Transverse colon (tissue), 4 donors: ENCODE measurements around the gene POLD2. TPM values are rescaled to one million over a fixed set of nuclear protein-coding genes. Genes with fewer than 3 reads are reported as not detected.

Experiments used
- DNase-seq: peaks from one replicate; pipeline ENCODE4 v3.0.0-alpha.2; 2019
- H3K27ac ChIP-seq, 4 donors: fragments of 200-600 bp; sonication (generic); 2 replicates each; pipeline ENCODE4 v1.5.1; 2016 to 2018; ENCODE audit warnings: inconsistent platforms in 4 of 4
- H3K27me3 ChIP-seq: fragments of 200-600 bp; sonication (generic); 2 replicates; pipeline ENCODE4 v1.5.1; 2017; ENCODE audit warnings: inconsistent platforms
- H3K36me3 ChIP-seq, 4 donors: fragments of 200-600 bp; sonication (generic); 2 replicates each; pipeline ENCODE4 v1.5.1; 2017 to 2019; ENCODE audit warnings: inconsistent platforms in 4 of 4
- H3K4me1 ChIP-seq, 4 donors: fragments of 200-600 bp; sonication (generic); 2 replicates each; pipeline ENCODE4 v1.5.1; 2017 to 2020; ENCODE audit warnings: inconsistent platforms in 4 of 4
- H3K4me3 ChIP-seq, 4 donors: fragments of 200-600 bp; sonication (generic); 1 replicate in 1 of 4; 2 replicates in 3 of 4; pipeline versions ENCODE4 v1.5.1 to v1.6.1; 2017 to 2019; ENCODE audit warnings: inconsistent platforms in 4 of 4
- H3K9me3 ChIP-seq, 2 donors: fragments of 200-600 bp; sonication (generic); 2 replicates each; pipeline ENCODE4 v1.5.1; 2017 to 2019; ENCODE audit warnings: inconsistent platforms in 2 of 2
- CTCF ChIP-seq, 5 experiments: fragments of 200-600 bp in 3 of 5; fragments of 450-650 bp in 2 of 5; sonication (generic) in 3 of 5; IDR thresholded peaks; 1 replicate in 2 of 5; 2 replicates in 3 of 5; pipeline ENCODE4 v1.5.1; 2016 to 2017; ENCODE audit warnings: antibody characterized with exemption in 5 of 5, inconsistent platforms in 3 of 5, mild to moderate bottlenecking in 2 of 5, moderate library complexity in 1 of 5
- EP300 ChIP-seq: sonication (generic); formaldehyde crosslinking; IDR thresholded peaks from one replicate; pipeline ENCODE4 v1.6.1; 2017; ENCODE audit warnings: antibody characterized with exemption, low read depth
- POLR2A ChIP-seq: fragments of 450-650 bp; IDR thresholded peaks from one replicate; pipeline ENCODE4 v1.6.1; 2016; ENCODE audit warnings: antibody characterized with exemption, mild to moderate bottlenecking, moderate library complexity
- POLR2AphosphoS5 ChIP-seq, 3 donors: sonication (generic); formaldehyde crosslinking; IDR thresholded peaks; one replicate each; pipeline ENCODE4 v1.6.1; 2016; ENCODE audit warnings: antibody characterized with exemption in 3 of 3
- WGBS, 2 donors: methylation state at CpG; one replicate each; pipeline ENCODE4 v1.1.5; 2018; ENCODE audit warnings: low coverage in 1 of 2; 5-methylcytosine and 5-hydroxymethylcytosine counted together
- in situ Hi-C, 4 donors: fragments of 200-750 bp; cut with MboI; loops; one replicate each; pipeline versions ENCODE4 v1.15.0 to v1.15.1; 2017; ENCODE audit warnings: low sequenced_read_pairs in 3 of 4, low pct_ligation_motif_present in 1 of 4, low pct_unique_long_range_greater_than_20kb in 1 of 4
- intact Hi-C: fragments of 100-400 bp; cut with DNase I; formaldehyde crosslinking; loops from one replicate; pipeline ENCODE4 v1.15.1; 2023; ENCODE audit warnings: low total_unique reads
- total RNA-seq, 4 donors: library from RNA; depleted of rRNA; stranded (reverse); fragments of >200 nt; gene quantifications; one replicate each; pipeline ENCODE4 v1.1.0, GENCODE V29; 2016

POLD2 gene
- total RNA-seq, 4 donors from 2014 or later = 20.1 to 32.7 (median 22.7) TPM

- no peak for DNase-seq
- Histone ChIP-seq H3K27ac (no peak overlapping the region), H3K4me1 (no peaks in the 10 kb centered on the region), H3K9me3 (no peaks in the 10 kb centered on the region), H3K27me3 (no peaks in the 10 kb centered on the region), H3K36me3 (no peaks in the 10 kb centered on the region), H3K4me3 (no peak overlapping the region)
- TF ChIP-seq CTCF (IDR thresholded peaks at IDR 0.05) (no peak), POLR2A (no peak), POLR2AphosphoS5 (IDR thresholded peaks at IDR 0.05) (no peak), EP300 (no peak)
- intact Hi-C loops = no loop called here
- 92% methylated on average over 14 of the region's 14 CpGs; no CpG with 5 or more reads in 1 of the 2 donors for WGBS, 2 donors
- in situ Hi-C loops = no loop called here
Measured at GRCh38 chr7:44139311-44140010, 16.1 kb upstream of the POLD2 start.

- WGBS, 2 donors = 80% methylated on average over 8 of the region's 8 CpGs; no CpG with 5 or more reads in 1 of the 2 donors
Measured at GRCh38 chr7:44138698-44139097, 15.3 kb upstream of the POLD2 start.

GRCh38 chr7:44136731-44137130 is 13.4 kb upstream of the POLD2 start:
- intact Hi-C loops = no loop called here
- no peaks in the 10 kb centered on the region for H3K9me3 ChIP-seq
- 84 to 95% methylated on average over 5 of the region's 5 CpGs for WGBS, 2 donors

More at GRCh38 chr7:44138698-44139097, 15.3 kb upstream of the POLD2 start:
- no peak for DNase-seq
- Histone ChIP-seq H3K4me1 (no peaks in the 10 kb centered on the region), H3K4me3 (no peak overlapping the region), H3K27me3 (no peaks in the 10 kb centered on the region), H3K36me3 (no peaks in the 10 kb centered on the region), H3K27ac (no peak overlapping the region), H3K9me3 (no peaks in the 10 kb centered on the region)
- TF ChIP-seq CTCF (IDR thresholded peaks at IDR 0.05) (no peak), POLR2A (no peak), EP300 (no peak), POLR2AphosphoS5 (IDR thresholded peaks at IDR 0.05) (no peak)
- intact Hi-C loops = no loop called here
- in situ Hi-C loops = no loop called here

More at GRCh38 chr7:44136731-44137130, 13.4 kb upstream of the POLD2 start:
- H3K27ac ChIP-seq = no peak overlapping the region
- H3K4me3 ChIP-seq = no peak overlapping the region
- no peaks in the 10 kb centered on the region for H3K4me1 ChIP-seq
- H3K36me3 ChIP-seq = no peaks in the 10 kb centered on the region
- H3K27me3 ChIP-seq = no peaks in the 10 kb centered on the region
- no peak for DNase-seq
- in situ Hi-C loops = no loop called here
- TF ChIP-seq EP300 (no peak), POLR2A (no peak), CTCF (IDR thresholded peaks at IDR 0.05) (no peak), POLR2AphosphoS5 (IDR thresholded peaks at IDR 0.05) (no peak)
